A549 (cell line): Measurements from ENCODE around the gene STMN3. TPM values are rescaled to one million over a fixed set of nuclear protein-coding genes. Genes with fewer than 3 reads are reported as not detected.

Experiments used
- ATAC-seq, 2 experiments: fragments of 200-7000 bp in 1 of 2; fragments of >200 bp in 1 of 2; cut with Nextera tagmentation in 1 of 2; cut with Tn5 transposase in 1 of 2; 3 replicates each; pipeline versions ENCODE4 v1.8.0 to v1.9.1; 2018 to 2020; ENCODE audit warnings: mild to moderate bottlenecking in 1 of 2, moderate library complexity in 1 of 2
- CTCF ChIA-PET: fragments of 300-600 bp; sonication (Branson Sonifier 250); formaldehyde crosslinking; extraction: SDS; loops from one replicate; lab custom pipeline; 2021; ENCODE audit warnings: antibody characterized with exemption, inconsistent platforms; lab: Yijun Ruan, JAX
- POLR2A ChIA-PET: fragments of 350-600 bp; formaldehyde crosslinking; extraction: SDS; loops from one replicate; lab custom pipeline; 2021; ENCODE audit warnings: antibody characterized with exemption, inconsistent platforms; lab: Yijun Ruan, JAX
- DNase-seq, 2 experiments: peaks; one replicate each; pipeline versions ENCODE4 v3.0.0 to v3.0.0-alpha.2; 2011 to 2016; ENCODE audit warnings: low read depth in 1 of 2, low spot score in 1 of 2
- FAIRE-seq: peaks from 2 replicates; lab custom pipeline; 2011; peaks lifted over from hg19 to GRCh38; lab: Jason Lieb, UNC
- H3K27ac ChIP-seq, 2 experiments: fragments of >200 bp; sonication (Bioruptor Twin); formaldehyde crosslinking; 3 replicates each; pipeline ENCODE4 v1.5.1; 2016 to 2017
- H3K4me1 ChIP-seq: fragments of >200 bp; sonication (Bioruptor Twin); formaldehyde crosslinking; 3 replicates; pipeline ENCODE4 v1.6.1; 2016
- H3K4me2 ChIP-seq: fragments of >200 bp; sonication (Bioruptor Twin); formaldehyde crosslinking; 3 replicates; pipeline ENCODE4 v1.6.1; 2016
- H3K4me3 ChIP-seq: fragments of >200 bp; sonication (Bioruptor Twin); formaldehyde crosslinking; 3 replicates; pipeline ENCODE4 v1.5.1; 2016
- H3K9me3 ChIP-seq: fragments of >200 bp; sonication (Bioruptor Twin); formaldehyde crosslinking; 3 replicates; pipeline ENCODE4 v1.6.1; 2016
- CBX8 ChIP-seq: fragments of 200-600 bp; sonication (generic); IDR thresholded peaks from 2 replicates; pipeline ENCODE4 v1.6.1; 2016
- CHD4 ChIP-seq: fragments of 200-600 bp; sonication (generic); IDR thresholded peaks from 2 replicates; pipeline ENCODE4 v1.6.1; 2016; ENCODE audit warnings: antibody characterized with exemption, mild to moderate bottlenecking, borderline replicate concordance
- ESRRA ChIP-seq: fragments of 150-350 bp; IDR thresholded peaks from 2 replicates; pipeline ENCODE4 v1.6.1; 2014; ENCODE audit warnings: mild to moderate bottlenecking, low read length, borderline replicate concordance
- HES2 ChIP-seq: fragments of >200 bp; sonication (Bioruptor Twin); formaldehyde crosslinking; IDR thresholded peaks from 2 replicates; pipeline ENCODE4 v1.6.1; 2016
- HEYL ChIP-seq: fragments of 250-450 bp; sonication (Bioruptor Pico); IDR thresholded peaks from 2 replicates; pipeline ENCODE4 v1.8.0; 2021; ENCODE audit warnings: mild to moderate bottlenecking, moderate library complexity
- HOXB13 ChIP-seq: fragments of 250-450 bp; sonication (Bioruptor Pico); IDR thresholded peaks from 2 replicates; pipeline ENCODE4 v1.5.0; 2020; ENCODE audit warnings: low read depth, mild to moderate bottlenecking, moderate library complexity
- JUNB ChIP-seq: fragments of >200 bp; sonication (Bioruptor Twin); formaldehyde crosslinking; IDR thresholded peaks from 2 replicates; pipeline ENCODE4 v1.6.1; 2016
- NPAS2 ChIP-seq: fragments of 250-450 bp; sonication (Bioruptor Pico); IDR thresholded peaks from 2 replicates; pipeline ENCODE4 v1.8.0; 2022; ENCODE audit warnings: mild to moderate bottlenecking, moderate library complexity, borderline replicate concordance
- PHF8 ChIP-seq: fragments of 200-600 bp; sonication (generic); IDR thresholded peaks from 2 replicates; pipeline ENCODE4 v1.6.1; 2016; ENCODE audit warnings: low read depth, mild to moderate bottlenecking, antibody characterized with exemption, moderate library complexity, borderline replicate concordance
- POLR2A ChIP-seq: IDR thresholded peaks from 2 replicates; pipeline ENCODE4 v1.6.1; 2012; ENCODE audit warnings: mild to moderate bottlenecking, low read length
- RCOR1 ChIP-seq: fragments of 150-350 bp; IDR thresholded peaks from 2 replicates; pipeline ENCODE4 v1.6.1; 2014; ENCODE audit warnings: antibody characterized with exemption, low read length, low read depth
- RNF2 ChIP-seq: fragments of 200-600 bp; sonication (generic); IDR thresholded peaks from 2 replicates; pipeline ENCODE4 v1.6.1; 2016; ENCODE audit warnings: low read depth, mild to moderate bottlenecking, antibody characterized with exemption, moderate library complexity, borderline replicate concordance
- TFCP2L1 ChIP-seq: fragments of 250-450 bp; sonication (Bioruptor Pico); IDR thresholded peaks from 2 replicates; pipeline ENCODE4 v1.5.0; 2021; ENCODE audit warnings: mild to moderate bottlenecking
- TP53 ChIP-seq: fragments of 250-450 bp; sonication (Bioruptor Pico); IDR thresholded peaks from 2 replicates; pipeline ENCODE4 v1.5.0; 2021; ENCODE audit warnings: mild to moderate bottlenecking, moderate library complexity
- ZFP36 ChIP-seq: fragments of 450-650 bp; IDR thresholded peaks from 2 replicates; pipeline ENCODE4 v1.6.1; 2014; ENCODE audit warnings: borderline replicate concordance; ENCODE audit not compliant: partially characterized antibody
- ZNF302 ChIP-seq: fragments of 250-450 bp; sonication (Bioruptor Pico); IDR thresholded peaks from 2 replicates; pipeline ENCODE4 v1.9.0; 2021; ENCODE audit warnings: inconsistent platforms, mild to moderate bottlenecking, moderate library complexity
- ZSCAN20 ChIP-seq: fragments of 250-450 bp; sonication (Bioruptor Pico); IDR thresholded peaks from 2 replicates; pipeline ENCODE4 v1.8.0; 2022; ENCODE audit warnings: mild to moderate bottlenecking, moderate library complexity
- WGBS: methylation state at CpG from one replicate; pipeline ENCODE4 v1.1.6; 2017; ENCODE audit errors: missing lambda C conversion rate; 5-methylcytosine and 5-hydroxymethylcytosine counted together
- polyA plus RNA-seq, 4 experiments: library from polyadenylated mRNA; depleted of rRNA in 3 of 4; stranded (reverse); fragments of >200 nt; fragmentation: RNase III in 1 of 4; extraction: RNeasy Plus Mini Kit Qiagen cat#74134 plus additional on column Dnase treatment in 1 of 4; gene quantifications; 2 replicates in 3 of 4; 3 replicates in 1 of 4; pipeline ENCODE4 v1.2.3, GENCODE V29; 2011 to 2017
- TF ChIP-seq, protein P1 (sequence below): fragments of >200 bp; sonication (Bioruptor Twin); formaldehyde crosslinking; IDR thresholded peaks from 3 replicates; pipeline ENCODE4 v1.6.1; 2016
- TF ChIP-seq, protein P2 (sequence below): fragments of 200-600 bp; sonication (generic); IDR thresholded peaks from 2 replicates; pipeline ENCODE4 v1.6.1; 2016; ENCODE audit warnings: antibody characterized with exemption, mild to moderate bottlenecking, moderate library complexity
- TF ChIP-seq, protein P3 (sequence below): IDR thresholded peaks from 2 replicates; pipeline ENCODE4 v1.6.1; 2012
- TF ChIP-seq, protein P4 (sequence below): fragments of >200 bp; sonication (Bioruptor Twin); formaldehyde crosslinking; IDR thresholded peaks from 3 replicates; pipeline ENCODE4 v1.5.1; 2016
- TF ChIP-seq, protein P5 (sequence below): fragments of 250-450 bp; sonication (Bioruptor Pico); IDR thresholded peaks from 2 replicates; pipeline ENCODE4 v1.5.0; 2020; ENCODE audit warnings: low read depth, mild to moderate bottlenecking, moderate library complexity

Gene STMN3
- polyA plus RNA-seq, 2 of the 4 experiments (the other 2 are of a cell fraction): 2.8 to 3.2 TPM

DNA sequence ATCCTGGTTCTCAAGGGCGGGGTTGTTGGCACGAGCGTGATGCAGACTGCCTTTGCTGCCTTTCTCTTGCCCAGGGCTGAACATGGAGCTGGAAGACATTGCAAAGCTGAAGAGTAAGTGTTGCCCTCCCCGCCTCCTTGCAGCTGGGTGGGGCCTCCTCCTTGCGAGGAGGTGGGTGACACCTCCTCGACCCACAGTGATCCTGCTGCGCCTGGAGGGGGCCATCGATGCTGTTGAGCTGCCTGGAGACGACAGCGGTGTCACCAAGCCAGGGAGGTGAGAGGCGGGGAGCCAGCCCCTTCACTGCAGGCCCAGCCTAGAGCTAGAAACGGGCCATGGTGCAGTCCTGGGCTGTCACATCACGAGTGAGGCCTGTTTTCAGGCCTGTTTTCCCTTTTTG, 24.8 kb upstream of the STMN3 start:
- no peak overlapping the region for H3K27ac ChIP-seq
- H3K4me1 ChIP-seq: peaks cover 19% of the 10 kb centered on the region
- ChIA-PET POLR2A (no interaction called here), CTCF (no interaction called here)
- TF ChIP-seq ZNF302 (CRISPR knock-in tag) (no peak), JUNB (no peak), CHD4 (no peak), HES2 (no peak), TFCP2L1 (CRISPR knock-in tag) (no peak), HEYL (CRISPR knock-in tag) (no peak), RCOR1 (no peak), ZFP36 (no peak), RNF2 (no peak), NPAS2 (CRISPR knock-in tag) (no peak), ZSCAN20 (CRISPR knock-in tag) (no peak)
- TF ChIP-seq, protein P1, sequence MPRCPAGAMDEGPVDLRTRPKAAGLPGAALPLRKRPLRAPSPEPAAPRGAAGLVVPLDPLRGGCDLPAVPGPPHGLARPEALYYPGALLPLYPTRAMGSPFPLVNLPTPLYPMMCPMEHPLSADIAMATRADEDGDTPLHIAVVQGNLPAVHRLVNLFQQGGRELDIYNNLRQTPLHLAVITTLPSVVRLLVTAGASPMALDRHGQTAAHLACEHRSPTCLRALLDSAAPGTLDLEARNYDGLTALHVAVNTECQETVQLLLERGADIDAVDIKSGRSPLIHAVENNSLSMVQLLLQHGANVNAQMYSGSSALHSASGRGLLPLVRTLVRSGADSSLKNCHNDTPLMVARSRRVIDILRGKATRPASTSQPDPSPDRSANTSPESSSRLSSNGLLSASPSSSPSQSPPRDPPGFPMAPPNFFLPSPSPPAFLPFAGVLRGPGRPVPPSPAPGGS: no peak
- TF ChIP-seq, protein P2, sequence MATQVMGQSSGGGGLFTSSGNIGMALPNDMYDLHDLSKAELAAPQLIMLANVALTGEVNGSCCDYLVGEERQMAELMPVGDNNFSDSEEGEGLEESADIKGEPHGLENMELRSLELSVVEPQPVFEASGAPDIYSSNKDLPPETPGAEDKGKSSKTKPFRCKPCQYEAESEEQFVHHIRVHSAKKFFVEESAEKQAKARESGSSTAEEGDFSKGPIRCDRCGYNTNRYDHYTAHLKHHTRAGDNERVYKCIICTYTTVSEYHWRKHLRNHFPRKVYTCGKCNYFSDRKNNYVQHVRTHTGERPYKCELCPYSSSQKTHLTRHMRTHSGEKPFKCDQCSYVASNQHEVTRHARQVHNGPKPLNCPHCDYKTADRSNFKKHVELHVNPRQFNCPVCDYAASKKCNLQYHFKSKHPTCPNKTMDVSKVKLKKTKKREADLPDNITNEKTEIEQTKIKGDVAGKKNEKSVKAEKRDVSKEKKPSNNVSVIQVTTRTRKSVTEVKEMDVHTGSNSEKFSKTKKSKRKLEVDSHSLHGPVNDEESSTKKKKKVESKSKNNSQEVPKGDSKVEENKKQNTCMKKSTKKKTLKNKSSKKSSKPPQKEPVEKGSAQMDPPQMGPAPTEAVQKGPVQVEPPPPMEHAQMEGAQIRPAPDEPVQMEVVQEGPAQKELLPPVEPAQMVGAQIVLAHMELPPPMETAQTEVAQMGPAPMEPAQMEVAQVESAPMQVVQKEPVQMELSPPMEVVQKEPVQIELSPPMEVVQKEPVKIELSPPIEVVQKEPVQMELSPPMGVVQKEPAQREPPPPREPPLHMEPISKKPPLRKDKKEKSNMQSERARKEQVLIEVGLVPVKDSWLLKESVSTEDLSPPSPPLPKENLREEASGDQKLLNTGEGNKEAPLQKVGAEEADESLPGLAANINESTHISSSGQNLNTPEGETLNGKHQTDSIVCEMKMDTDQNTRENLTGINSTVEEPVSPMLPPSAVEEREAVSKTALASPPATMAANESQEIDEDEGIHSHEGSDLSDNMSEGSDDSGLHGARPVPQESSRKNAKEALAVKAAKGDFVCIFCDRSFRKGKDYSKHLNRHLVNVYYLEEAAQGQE: no peak
- ATAC-seq (no peak), FAIRE-seq (no peak), DNase-seq (no peak)
- no peak overlapping the region for H3K4me3 ChIP-seq
- H3K4me2 ChIP-seq: no peak overlapping the region
- whole genome bisulfite sequencing: 92% methylated on average over 12 of the region's 13 CpGs
- no peaks in the 10 kb centered on the region for H3K9me3 ChIP-seq

DNA sequence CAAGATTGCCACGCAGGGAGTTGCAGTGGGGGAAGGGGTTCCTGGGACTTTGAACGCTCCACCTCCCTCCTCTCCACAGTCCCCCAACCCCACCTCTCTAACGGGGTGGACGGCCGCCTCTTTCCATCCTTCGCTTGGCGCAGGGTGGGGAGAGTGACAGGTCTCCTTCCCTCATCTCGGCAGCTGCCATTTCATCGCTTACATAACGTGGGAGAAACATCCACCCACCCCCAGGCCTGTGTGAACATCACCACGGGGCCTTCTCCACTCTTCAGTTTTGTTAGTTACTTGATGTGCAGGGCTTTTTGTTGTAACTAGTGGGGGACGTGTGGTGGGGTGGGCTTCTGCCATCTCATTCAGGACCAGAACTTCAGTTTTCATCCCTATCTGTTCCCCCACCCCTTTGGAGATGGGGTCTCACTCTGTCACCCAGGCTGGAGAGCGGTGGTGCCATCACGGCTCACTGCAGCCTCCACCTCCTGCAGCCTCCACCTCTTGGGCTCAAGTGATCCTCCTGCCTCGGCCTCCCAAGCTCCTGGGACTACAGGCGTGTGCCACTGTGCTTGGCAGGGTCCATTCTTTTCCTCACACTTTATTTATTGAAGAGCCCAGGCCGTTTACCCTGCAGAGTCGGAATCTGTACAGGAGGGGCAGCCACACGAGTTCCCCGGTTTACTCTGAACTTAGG, 22.6 kb upstream of the STMN3 start:
- POLR2A ChIA-PET: no interaction called here
- no peak for FAIRE-seq
- 91% methylated on average over 20 of the region's 20 CpGs for WGBS
- ATAC-seq: no peak
- no peaks in the 10 kb centered on the region for H3K4me1 ChIP-seq
- H3K27ac ChIP-seq: no peak overlapping the region
- H3K4me3 ChIP-seq: no peak overlapping the region
- TF ChIP-seq HOXB13 (CRISPR knock-in tag) (no peak), TP53 (CRISPR knock-in tag) (no peak), CBX8 (no peak), POLR2A (no peak), ESRRA (no peak), PHF8 (no peak)
- TF ChIP-seq, protein P3, sequence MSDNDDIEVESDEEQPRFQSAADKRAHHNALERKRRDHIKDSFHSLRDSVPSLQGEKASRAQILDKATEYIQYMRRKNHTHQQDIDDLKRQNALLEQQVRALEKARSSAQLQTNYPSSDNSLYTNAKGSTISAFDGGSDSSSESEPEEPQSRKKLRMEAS: no peak
- TF ChIP-seq, protein P4, sequence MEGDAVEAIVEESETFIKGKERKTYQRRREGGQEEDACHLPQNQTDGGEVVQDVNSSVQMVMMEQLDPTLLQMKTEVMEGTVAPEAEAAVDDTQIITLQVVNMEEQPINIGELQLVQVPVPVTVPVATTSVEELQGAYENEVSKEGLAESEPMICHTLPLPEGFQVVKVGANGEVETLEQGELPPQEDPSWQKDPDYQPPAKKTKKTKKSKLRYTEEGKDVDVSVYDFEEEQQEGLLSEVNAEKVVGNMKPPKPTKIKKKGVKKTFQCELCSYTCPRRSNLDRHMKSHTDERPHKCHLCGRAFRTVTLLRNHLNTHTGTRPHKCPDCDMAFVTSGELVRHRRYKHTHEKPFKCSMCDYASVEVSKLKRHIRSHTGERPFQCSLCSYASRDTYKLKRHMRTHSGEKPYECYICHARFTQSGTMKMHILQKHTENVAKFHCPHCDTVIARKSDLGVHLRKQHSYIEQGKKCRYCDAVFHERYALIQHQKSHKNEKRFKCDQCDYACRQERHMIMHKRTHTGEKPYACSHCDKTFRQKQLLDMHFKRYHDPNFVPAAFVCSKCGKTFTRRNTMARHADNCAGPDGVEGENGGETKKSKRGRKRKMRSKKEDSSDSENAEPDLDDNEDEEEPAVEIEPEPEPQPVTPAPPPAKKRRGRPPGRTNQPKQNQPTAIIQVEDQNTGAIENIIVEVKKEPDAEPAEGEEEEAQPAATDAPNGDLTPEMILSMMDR: no peak
- TF ChIP-seq, protein P5, sequence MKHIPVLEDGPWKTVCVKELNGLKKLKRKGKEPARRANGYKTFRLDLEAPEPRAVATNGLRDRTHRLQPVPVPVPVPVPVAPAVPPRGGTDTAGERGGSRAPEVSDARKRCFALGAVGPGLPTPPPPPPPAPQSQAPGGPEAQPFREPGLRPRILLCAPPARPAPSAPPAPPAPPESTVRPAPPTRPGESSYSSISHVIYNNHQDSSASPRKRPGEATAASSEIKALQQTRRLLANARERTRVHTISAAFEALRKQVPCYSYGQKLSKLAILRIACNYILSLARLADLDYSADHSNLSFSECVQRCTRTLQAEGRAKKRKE (CRISPR knock-in tag): no peak
- TF ChIP-seq, all 56 proteins: peak for 0
- no peak for DNase-seq
- no peaks in the 10 kb centered on the region for H3K9me3 ChIP-seq
- H3K4me2 ChIP-seq: no peak overlapping the region
- CTCF ChIA-PET: no interaction called here
